Lower leg skin (tissue), 3 donors: ENCODE measurements around the gene CLDN34.

Experiments
- POLR2A ChIP-seq, 2 donors: fragments of 450-650 bp; IDR thresholded peaks; one replicate each; pipeline ENCODE4 v1.6.1; 2016 to 2017; ENCODE audit warnings: antibody characterized with exemption in 2 of 2, mild to moderate bottlenecking in 1 of 2, moderate library complexity in 1 of 2
- TF ChIP-seq, protein P1 (sequence below), 3 donors: fragments of 450-650 bp; IDR thresholded peaks; one replicate each; pipeline ENCODE4 v1.5.1; 2016; ENCODE audit warnings: antibody characterized with exemption in 3 of 3, mild to moderate bottlenecking in 3 of 3, moderate library complexity in 2 of 3

DNA sequence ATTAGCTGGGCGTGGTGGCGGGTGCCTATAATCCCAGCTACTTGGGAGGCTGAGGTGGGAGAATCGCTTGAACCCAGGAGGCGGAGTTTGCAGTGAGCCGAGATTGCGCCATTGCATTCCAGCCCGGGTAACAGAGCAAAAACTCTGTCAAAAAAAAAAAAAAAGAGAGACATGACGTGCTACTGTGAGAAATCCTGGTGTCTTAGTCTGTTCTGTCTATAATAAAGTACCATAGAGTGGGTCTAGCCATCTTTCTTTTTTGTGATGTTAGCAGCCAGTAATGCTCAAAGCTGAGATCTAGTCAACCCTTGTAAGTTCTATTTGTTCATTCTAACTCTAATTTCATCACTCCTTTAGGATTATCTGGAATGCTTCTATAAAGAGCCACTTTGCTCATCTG lies 38.9 kb downstream of the CLDN34 start:
- TF ChIP-seq, protein P1, sequence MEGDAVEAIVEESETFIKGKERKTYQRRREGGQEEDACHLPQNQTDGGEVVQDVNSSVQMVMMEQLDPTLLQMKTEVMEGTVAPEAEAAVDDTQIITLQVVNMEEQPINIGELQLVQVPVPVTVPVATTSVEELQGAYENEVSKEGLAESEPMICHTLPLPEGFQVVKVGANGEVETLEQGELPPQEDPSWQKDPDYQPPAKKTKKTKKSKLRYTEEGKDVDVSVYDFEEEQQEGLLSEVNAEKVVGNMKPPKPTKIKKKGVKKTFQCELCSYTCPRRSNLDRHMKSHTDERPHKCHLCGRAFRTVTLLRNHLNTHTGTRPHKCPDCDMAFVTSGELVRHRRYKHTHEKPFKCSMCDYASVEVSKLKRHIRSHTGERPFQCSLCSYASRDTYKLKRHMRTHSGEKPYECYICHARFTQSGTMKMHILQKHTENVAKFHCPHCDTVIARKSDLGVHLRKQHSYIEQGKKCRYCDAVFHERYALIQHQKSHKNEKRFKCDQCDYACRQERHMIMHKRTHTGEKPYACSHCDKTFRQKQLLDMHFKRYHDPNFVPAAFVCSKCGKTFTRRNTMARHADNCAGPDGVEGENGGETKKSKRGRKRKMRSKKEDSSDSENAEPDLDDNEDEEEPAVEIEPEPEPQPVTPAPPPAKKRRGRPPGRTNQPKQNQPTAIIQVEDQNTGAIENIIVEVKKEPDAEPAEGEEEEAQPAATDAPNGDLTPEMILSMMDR (IDR thresholded peaks at IDR 0.05) = no peak
- TF ChIP-seq POLR2A (IDR thresholded peaks at IDR 0.05) = no peak
